GM19240 (cell line): Measurements from ENCODE around the gene AOPEP.
"Not testable (repeated sequence)": the region's sequence is repeated elsewhere in the genome, so short reads cannot be mapped to it uniquely, and the experiment has no call there.

Experiments
- DNase-seq: peaks from one replicate; pipeline ENCODE4 v3.0.0; 2011; ENCODE audit warnings: low spot score; ENCODE audit not compliant: insufficient read length

AOPEP gene

GRCh38 chr9:94931036-94931633 is 204.6 kb downstream of the AOPEP start:
- no peak for DNase-seq

GRCh38 chr9:94931740-94932139 is 205.2 kb downstream of the AOPEP start:
- no peak for DNase-seq

- DNase-seq: no peak
Measured at GRCh38 chr9:94932652-94933510, 206.4 kb downstream of the AOPEP start.

GRCh38 chr9:94933511-94933828 is 207.0 kb downstream of the AOPEP start:
- DNase-seq: no peak

GRCh38 chr9:94934816-94935328 is 208.4 kb downstream of the AOPEP start:
- DNase-seq: no peak

- DNase-seq: no peak
Measured at GRCh38 chr9:94935396-94935795, 208.9 kb downstream of the AOPEP start.

- DNase-seq: no peak
Measured at GRCh38 chr9:94936419-94936818, 209.9 kb downstream of the AOPEP start.

- no peak for DNase-seq
Measured at GRCh38 chr9:94937214-94937903, 210.9 kb downstream of the AOPEP start.

- DNase-seq: no peak
Measured at GRCh38 chr9:94938384-94938783, 211.9 kb downstream of the AOPEP start.

GRCh38 chr9:94940296-94940695 is 213.8 kb downstream of the AOPEP start:
- not testable (repeated sequence) for DNase-seq

GRCh38 chr9:94941211-94941875 is 214.8 kb downstream of the AOPEP start:
- no peak for DNase-seq

GRCh38 chr9:94944626-94945025 is 218.1 kb downstream of the AOPEP start:
- DNase-seq: no peak

GRCh38 chr9:94945197-94946144 is 219.0 kb downstream of the AOPEP start:
- DNase-seq: no peak

GRCh38 chr9:94946256-94946655 is 219.8 kb downstream of the AOPEP start:
- no peak for DNase-seq

GRCh38 chr9:94948567-94949235 is 222.2 kb downstream of the AOPEP start:
- no peak for DNase-seq

GRCh38 chr9:94949370-94949769 is 222.9 kb downstream of the AOPEP start:
- no peak for DNase-seq

- DNase-seq: no peak
Measured at GRCh38 chr9:94950040-94950578, 223.6 kb downstream of the AOPEP start.

- no peak for DNase-seq
Measured at GRCh38 chr9:94950579-94951323, 224.3 kb downstream of the AOPEP start.
